HG02623 (cell line): ENCODE results near the gene SNAPIN.
"Not testable (repeated sequence)": the region's sequence is repeated elsewhere in the genome, so short reads cannot be mapped to it uniquely, and the experiment has no call there.

Experiments
- ATAC-seq: cut with Tn5 transposase; IDR thresholded peaks from one replicate; pipeline ENCODE4 v1.9.1; 2021; ENCODE audit warnings: moderate library complexity; ENCODE audit not compliant: unreplicated experiment

SNAPIN gene

DNA sequence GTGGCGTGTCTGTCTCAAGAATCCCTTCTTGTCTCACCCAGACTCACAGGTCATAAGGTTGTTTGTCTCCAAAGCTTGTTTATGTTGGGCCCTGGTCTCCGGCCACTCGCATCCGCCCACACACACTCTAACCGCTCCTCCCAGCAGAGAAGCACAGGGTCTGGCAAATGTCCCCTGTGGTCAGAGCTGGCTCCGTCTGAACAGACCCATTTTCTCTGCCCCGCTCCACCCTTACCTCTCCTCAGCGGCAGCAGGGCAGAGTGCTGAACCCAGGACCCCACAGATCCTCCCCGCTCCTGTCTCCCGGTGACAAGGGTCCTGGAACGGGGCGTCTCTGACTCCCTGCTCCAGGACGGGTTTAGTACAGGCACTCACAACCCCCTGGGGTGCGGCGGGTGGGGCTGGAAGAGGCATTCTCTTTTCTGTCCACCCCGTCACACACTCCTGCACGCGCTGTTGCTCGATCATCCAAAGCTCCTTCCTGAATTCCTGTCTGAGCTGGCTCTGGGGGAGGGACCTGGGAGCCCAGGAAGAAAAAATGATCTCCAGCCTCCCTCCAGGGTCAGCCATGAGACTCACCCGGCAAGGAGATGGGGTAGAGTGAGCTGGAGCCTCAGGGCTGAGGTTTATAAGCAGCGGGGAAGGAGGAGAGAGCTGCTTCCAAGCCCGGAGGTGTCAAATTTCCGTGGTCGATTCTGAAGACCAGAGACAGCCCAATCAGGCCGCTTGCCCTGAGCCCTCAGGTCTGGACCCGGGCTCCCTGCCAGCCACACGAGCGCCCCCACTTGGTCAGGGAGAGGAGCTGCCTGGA, 31.4 kb upstream of the SNAPIN start, which contains the start of gene S100A13:
TSS of gene S100A13 (minus strand) at position 602 of the 811 bp plus-strand sequence. CDS start 1,033 bp downstream, outside the sequence.
- no peak for ATAC-seq

GRCh38 chr1:153627715-153628626, 30.5 kb upstream of the SNAPIN start, which contains the start of gene S100A1:
S100A1 (plus strand) TSS chr1:153628434; CDS start chr1:153630522, 2,088 bp downstream.
- ATAC-seq = no peak

DNA sequence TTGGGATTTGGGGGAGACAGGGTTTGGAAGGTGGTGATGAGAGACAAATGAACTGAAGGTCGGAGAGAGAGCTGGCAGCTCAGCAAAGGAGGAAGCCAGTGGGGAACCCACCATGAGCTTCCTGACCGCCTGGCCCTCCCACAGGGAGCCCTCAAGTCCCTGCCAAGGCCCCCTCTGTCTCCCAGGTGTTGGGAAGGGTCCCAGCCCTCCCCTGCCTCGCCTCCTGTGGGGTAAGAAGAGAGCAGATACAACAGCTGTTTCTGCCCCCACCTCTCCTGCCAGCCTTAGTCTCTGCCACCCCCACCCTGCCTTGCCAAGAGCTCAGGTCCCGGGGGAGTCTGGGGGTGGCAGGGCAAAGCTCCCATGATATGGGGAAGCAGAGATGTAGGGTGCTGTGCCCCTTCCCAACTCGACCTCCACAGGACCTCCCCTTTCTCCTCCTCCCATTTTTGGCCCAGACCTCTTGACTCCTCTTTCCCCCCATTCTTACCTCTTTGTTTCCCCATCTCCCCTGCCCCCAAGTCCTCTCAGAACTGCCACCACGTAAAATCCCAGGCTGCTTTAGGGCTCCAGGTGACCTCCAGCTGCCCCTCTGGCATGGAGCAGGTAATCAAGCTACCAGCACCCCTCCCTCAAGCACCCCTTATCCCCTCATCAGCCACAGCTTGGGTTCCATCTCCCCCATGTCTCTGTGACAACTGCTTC, 29.7 kb upstream of the SNAPIN start:
- no peak for ATAC-seq

- ATAC-seq = no peak
Measured at GRCh38 chr1:153629343-153629665, 29.2 kb upstream of the SNAPIN start.

DNA sequence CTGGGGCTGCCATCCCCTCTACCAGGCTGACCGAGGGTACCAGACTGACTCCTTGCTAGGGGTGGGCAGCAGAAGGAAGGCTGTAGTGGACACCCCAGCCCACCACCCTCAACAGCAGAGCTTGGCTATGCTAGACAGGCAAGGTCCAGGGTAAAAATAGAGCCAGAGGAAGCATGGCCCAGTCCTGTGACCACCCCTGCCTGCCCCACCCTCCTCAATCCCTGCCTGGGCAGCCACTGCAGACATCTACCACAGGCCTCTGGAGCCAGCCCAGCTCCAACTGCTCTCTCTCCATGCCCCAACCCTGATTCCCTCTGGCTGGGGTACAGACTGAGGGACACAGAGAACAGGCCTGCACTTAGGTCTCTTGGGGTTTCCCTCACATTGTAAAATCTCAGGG, 28.5 kb upstream of the SNAPIN start:
- no peak for ATAC-seq

- no peak for ATAC-seq
Measured at GRCh38 chr1:153630384-153630783, 28.1 kb upstream of the SNAPIN start.

DNA sequence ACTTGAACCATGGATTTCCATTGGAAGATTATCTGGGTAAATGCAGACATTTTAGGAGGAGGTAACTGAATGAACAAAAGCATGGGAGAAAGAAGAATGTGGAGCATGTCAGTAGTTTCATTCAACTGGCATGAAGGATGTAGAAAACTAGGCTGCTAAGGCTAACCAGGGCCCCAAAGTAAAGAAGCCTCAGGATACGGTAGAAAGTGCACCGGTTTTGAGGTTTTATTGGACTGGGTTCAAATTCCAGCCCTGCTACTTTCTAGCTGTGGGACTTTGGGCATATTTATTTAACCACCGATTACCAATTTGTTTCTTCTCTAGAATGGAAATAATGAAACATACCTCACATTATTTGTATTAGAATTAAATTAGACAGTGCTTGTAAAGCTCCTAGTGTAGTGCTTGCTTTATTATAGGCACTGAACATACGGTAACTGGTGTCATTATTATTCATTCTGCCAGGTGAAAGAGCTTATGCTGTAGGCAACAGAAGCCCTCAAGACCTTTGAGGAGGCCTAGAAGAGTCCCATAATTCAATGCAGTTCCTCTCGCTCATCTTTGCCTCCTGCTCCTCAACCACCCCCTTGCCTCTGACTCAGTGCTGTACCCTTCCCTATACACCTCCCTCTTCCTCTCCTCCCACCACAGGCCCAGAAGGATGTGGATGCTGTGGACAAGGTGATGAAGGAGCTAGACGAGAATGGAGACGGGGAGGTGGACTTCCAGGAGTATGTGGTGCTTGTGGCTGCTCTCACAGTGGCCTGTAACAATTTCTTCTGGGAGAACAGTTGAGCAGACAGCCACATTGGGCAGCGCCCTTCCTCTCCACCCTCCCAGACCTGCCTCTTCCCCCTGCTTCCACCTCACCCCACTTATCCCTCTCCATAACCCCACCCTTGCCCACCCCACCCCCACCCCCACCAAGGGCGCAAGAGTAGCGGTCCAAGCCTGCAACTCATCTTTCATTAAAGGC, 27.2 kb upstream of the SNAPIN start:
- no peak for ATAC-seq

DNA sequence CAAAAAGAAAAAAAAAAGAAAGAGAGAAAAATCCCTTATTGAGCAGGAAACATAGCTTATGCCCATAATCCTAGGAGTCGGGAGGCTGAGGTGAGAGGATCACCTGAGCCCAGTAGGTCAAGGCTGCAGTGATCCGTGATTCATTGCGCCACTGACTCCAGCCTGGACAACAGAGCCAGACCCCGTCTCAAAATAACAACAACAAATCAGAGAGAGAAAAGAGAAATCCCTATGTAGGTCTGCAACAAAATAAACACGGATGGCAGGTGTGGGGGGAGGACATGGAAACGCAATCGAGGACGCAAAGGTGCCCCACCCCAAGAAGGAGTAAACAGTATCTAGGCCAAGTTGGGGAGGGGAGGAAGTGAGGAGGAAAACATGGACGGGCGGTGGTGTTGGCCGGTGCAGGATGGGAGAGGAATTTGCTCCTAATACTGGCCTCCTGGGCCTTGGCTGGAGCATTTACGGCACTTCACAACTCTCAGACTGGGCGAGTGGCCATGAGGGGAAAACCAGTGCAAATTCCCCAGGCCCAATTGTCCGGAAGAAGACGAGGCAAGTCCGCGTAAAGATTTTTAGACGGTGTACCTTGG, 25.2 kb upstream of the SNAPIN start:
- ATAC-seq = no peak

DNA sequence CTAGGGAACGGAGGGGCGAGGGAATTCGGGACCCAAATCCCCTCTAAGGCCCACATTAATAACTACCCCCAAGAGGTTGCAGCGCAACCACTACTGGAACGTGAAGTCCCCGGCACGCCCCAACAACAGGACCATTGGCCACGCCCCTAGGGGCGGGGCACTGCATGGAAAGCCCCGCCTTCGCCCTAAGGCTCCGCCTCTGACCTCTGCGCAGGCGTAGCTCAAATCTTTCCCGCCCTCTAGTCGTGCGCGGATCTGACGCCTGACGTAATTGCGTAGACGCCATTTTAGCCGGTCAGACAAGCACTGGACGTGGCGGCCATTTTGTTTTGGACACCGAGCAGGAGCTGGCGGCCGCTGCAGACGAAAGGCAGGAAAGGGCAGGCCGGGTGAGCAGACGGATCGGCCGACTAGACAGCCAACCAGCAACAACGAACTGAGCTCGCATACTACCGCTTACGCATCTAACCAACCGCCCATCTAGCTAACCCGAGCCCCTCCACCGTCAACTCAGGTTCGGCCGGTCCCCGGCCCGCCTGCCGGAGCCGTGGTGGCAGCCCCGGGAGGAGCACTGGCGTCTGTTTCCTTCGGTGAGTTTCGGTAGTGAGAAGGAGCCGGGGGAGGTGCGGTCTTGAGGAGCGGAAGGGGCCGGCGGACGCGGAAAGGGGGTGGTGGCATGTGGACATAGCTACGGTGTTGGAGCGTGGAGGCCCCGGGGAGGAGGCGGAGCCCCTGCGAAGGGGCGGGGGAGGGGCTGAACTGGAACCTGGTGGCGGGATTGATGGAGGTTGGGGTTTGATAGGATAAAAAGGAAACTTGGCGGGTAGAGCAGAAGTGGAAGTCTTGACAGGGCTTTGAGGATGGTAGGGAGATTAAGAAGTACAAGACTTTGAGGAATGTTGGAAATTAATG, 24.5 kb upstream of the SNAPIN start, which contains the start of gene CHTOP:
TSS of gene CHTOP (plus strand) at position 313 of the 912 bp plus-strand sequence. CDS start 2,523 bp downstream, outside the sequence.
- ATAC-seq = peak; percentile 84

DNA sequence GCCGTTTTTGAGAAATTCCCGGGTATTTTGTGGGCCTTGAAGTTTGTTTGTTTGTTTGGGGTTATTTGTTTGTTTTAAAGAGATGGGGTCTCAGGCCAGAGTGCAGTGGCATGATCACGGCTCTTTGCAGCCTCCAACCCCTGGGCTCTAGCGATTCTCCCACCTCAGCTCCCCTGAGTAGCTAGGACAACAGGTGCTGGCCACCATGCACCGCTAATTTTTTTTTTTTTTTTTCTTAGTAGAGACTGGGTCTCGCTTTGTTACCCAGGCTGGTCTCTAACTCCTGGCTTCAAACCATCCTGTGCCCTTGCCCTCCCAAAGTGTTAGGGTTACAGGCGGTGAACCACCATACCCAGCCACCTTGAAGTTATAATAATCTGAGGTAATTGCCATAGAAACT, 22.6 kb upstream of the SNAPIN start:
- ATAC-seq = no peak

GRCh38 chr1:153636312-153636711, 22.2 kb upstream of the SNAPIN start:
- no peak for ATAC-seq

GRCh38 chr1:153638261-153638660, 20.2 kb upstream of the SNAPIN start:
- ATAC-seq = no peak

DNA sequence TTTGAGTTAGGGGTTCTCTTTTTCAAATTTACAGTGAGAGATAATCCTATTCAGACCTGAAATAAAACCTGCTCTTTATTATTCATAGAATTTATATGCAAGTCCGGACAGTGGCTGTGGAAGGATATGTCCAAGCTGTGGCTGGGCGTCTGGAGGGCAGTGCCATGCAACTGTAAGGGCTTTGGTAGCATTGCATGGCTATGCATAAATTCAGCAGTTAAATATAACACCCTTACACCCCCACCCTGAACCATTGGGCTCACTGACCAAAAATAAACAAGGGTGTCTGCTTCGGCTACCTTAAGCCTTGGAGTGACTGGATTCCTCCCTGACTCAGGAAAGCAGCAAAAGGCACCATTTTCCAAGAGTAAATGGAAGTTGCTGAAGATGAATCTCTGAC, 19.2 kb upstream of the SNAPIN start:
- no peak for ATAC-seq

DNA sequence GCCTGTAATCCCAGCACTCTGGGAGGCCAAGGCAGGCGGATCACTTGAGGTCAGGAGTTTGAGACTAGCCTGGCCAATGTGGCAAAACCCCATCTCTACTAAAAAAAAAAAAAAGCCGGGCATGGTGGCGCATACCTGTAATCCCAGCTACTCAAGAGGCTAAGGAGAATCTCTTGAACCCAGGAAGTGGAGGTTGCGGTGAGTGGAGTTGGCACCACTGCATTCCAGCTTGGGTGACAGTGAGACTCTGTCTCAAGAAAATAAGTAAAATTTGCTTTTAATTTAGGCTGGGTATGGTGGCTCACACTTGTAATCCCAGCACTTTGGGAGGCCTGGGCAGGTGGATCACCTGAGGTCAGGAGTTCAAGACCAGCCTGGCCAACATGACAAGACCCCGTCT, 18.3 kb upstream of the SNAPIN start:
- not testable (repeated sequence) for ATAC-seq

GRCh38 chr1:153640861-153641260, 17.6 kb upstream of the SNAPIN start:
- no peak for ATAC-seq

- ATAC-seq = no peak
Measured at GRCh38 chr1:153642161-153642560, 16.3 kb upstream of the SNAPIN start.

DNA sequence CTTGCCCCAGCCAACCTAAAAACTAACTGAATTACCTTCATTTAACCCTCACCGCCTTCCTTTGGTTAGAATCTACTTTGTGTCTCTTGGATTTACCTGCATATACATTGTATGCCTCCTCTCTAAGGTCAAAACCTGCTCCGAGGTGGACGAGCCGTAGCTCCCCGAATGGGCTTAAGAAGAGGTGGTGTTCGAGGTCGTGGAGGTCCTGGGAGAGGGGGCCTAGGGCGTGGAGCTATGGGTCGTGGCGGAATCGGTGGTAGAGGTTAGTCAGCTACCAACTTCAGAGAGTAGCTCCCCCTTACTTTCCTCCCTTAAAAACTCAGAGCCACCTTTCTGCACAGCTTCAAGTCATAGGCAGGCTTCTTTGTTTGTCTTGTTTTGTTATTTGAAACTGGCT, 15.4 kb upstream of the SNAPIN start:
- no peak for ATAC-seq

DNA sequence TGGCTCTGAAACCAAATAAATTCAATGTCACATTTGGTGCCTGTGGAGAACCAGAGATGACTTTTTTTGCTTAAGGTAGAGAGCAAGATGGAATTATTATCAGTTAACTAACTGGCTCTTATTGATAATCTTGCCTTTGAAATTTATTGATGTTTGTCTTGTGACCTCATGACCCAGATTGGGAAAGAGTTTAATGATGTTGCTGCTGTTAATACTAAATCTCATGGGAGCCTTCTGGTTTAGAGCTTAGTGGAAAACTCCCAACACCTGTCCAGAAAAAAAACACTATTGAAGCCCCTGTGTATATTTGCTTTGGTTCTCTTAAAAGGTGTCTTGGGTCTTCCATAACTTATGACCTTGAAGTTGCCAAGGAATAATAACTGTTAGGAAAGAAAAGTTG, 14.7 kb upstream of the SNAPIN start:
- ATAC-seq = no peak
